Panc1 (cell line): ENCODE data around the gene IFT57.

ENCODE experiments used
- CTCF ChIP-seq: fragments of 450-650 bp; IDR thresholded peaks from 2 replicates; pipeline ENCODE4 v1.5.1; 2017; ENCODE audit warnings: mild to moderate bottlenecking
- POLR2AphosphoS5 ChIP-seq: IDR thresholded peaks from 2 replicates; pipeline ENCODE4 v1.6.1; 2012; ENCODE audit warnings: mild to moderate bottlenecking, low read depth, low read length, moderate library complexity
- REST ChIP-seq, 2 experiments: IDR thresholded peaks; 2 replicates each; pipeline ENCODE4 v1.6.1; 2011 to 2012; ENCODE audit warnings: low read depth in 2 of 2, control low read depth in 1 of 2, low read length in 1 of 2, mild to moderate bottlenecking in 1 of 2, moderate library complexity in 1 of 2; ENCODE audit not compliant: insufficient read depth in 1 of 2
- TCF7L2 ChIP-seq: IDR thresholded peaks from 2 replicates; pipeline ENCODE4 v1.6.1; 2011; ENCODE audit warnings: mild to moderate bottlenecking, low read depth, low read length, inconsistent platforms

DNA sequence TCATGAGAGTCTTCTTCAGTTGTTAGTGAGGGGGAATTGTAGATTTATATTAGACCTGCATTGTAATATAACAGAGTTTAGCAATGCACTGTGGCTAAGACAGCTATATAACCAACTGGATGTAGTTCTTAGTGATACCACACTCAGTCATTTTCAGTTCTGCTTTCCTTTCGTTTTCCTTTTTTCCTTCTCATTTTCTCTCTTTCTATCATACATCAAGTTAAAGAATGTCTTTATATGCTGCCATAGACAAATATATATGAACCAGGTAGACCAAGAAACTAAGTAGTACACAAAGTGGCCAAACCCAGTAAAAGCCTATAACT lies 87.7 kb downstream of the IFT57 start:
- no peak for TF ChIP-seq CTCF
- no peak for TF ChIP-seq REST (IDR thresholded peaks at IDR 0.05; ENCODE audit: insufficient read depth in 1 of 2, low read depth in 2 of 2, low read length in 1 of 2)
- TF ChIP-seq POLR2AphosphoS5 = no peak
- TF ChIP-seq TCF7L2 = no peak
